GM13977 (cell line): Measurements from ENCODE around the gene BCL11A.

Experiments
- DNase-seq: peaks from one replicate; pipeline ENCODE4 v3.0.0; 2012; ENCODE audit warnings: low spot score
- CTCF ChIP-seq: IDR thresholded peaks from 2 replicates; pipeline ENCODE4 v1.5.1; 2012; ENCODE audit warnings: mild to moderate bottlenecking, control low read depth; ENCODE audit not compliant: insufficient read depth; ENCODE audit errors: extremely low read depth, missing control alignments
- in situ Hi-C: fragments of 300-500 bp; cut with MboI; formaldehyde crosslinking; loops from one replicate; pipeline ENCODE4 v1.12.0; 2022; ENCODE audit warnings: low sequenced_read_pairs, low pct_unique_long_range_greater_than_20kb, mixed read lengths, inconsistent platforms; ENCODE audit not compliant: unreplicated experiment

The BCL11A gene

DNA sequence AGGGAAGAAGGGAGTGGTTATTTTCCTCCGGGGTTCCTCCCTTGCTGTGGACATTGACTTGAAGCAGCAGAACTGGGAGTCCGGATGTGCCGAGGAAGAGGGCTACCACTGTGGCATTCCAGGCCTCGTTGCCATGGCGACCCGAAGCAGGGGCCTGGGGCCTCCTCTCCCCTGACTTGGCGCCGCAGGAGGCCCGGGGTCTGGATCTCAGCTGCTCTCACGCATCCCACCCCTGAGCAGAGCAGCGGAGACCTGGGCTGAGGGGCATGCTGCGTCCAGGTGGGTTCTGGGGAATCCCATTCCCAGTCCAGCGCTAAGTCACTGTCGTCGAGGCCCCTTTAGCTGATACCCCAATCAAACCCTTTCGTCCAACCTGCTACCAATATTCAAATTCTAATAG, 100.2 kb downstream of the BCL11A start:
- no peak for TF ChIP-seq CTCF
- DNase-seq, result no peak
- in situ Hi-C loops, result no loop called here

DNA sequence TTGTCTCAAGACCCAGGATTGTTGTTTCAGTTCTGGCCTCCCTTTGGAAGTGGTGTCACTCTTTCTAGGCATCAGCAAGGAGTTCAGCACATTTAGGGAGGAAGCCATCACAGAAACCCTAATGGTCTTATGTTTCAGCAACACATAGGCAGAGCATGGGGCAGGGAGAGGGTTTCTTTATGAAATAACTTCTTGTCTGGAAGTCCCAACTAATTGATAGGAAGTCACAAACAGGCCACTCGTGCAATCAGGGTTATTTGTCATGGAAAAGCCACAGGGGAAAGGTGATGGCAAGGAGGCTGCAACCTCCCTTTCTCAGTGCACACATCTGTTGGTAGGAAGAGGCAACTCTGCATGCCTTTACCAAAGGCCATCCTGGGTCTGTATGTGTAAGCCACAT, 103.0 kb downstream of the BCL11A start:
- in situ Hi-C loops, result no loop called here
- no peak for TF ChIP-seq CTCF
- no peak for DNase-seq

DNA sequence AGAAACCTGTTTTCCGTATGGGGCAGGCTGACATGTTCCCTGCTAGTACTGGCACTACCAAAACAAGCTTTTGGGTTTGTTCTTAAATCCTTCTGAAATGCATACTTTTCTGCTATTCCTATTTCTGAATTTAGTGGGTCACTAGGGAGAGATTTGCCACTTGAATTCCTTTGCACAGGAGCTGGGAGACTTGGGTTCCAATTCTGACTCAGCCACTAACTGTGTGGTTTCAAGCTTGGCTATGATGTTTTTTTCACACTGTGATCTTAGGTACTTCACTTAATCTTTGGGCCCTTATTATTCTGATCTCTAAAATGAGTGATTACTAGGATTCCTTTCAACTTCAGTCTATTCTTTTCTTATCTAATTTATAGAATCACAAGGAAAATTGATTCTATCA, 105.5 kb downstream of the BCL11A start:
- no peak for DNase-seq
- TF ChIP-seq CTCF, result no peak
- in situ Hi-C loops, result no loop called here

DNA sequence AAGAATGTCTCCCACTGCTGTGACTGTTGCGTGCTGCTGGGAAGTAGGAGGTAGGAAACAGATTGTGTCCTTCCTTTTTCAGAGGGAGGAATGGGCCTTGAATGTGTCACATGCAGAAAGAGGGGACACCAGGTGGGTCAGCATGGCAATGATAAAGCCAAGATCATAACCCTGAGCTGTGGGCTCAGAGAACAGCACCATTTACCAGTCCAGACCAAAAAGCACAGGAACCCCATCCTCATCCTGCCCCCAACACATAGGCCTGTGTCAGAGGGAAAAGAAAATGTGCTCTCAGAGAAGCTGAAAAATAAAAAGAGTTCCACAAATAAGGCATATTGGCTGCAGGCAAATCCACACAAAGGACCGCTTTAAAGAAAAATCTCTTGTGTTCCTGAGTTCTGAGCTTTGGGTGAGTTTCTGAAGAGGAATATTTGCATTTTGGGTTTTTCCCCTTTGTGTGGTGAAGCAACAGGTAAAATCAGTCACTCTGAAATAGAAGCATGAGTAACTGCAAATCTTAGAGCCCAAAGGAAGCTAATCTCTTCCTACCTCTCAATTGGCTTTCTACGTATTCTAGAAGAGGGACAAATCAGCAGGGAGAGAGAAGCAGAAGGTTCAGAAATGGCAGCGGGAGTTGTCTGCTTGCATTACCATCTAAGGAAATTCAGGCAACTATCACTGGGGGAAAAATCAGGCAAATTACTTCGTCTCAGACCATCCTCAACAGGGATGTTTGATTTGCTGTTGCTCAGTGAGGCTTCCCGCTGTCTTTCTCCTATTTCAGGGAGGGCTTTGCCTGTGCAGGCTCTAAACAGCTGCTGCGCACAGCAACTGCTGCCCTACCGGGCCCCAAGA, 106.8 kb downstream of the BCL11A start:
- DNase-seq, result peak; percentile 60
- in situ Hi-C loops, result no loop called here
- TF ChIP-seq CTCF, result no peak

GRCh38 chr2:60445684-60446179, 107.7 kb downstream of the BCL11A start:
- in situ Hi-C loops, result no loop called here
- DNase-seq, result no peak
- TF ChIP-seq CTCF, result no peak

DNA sequence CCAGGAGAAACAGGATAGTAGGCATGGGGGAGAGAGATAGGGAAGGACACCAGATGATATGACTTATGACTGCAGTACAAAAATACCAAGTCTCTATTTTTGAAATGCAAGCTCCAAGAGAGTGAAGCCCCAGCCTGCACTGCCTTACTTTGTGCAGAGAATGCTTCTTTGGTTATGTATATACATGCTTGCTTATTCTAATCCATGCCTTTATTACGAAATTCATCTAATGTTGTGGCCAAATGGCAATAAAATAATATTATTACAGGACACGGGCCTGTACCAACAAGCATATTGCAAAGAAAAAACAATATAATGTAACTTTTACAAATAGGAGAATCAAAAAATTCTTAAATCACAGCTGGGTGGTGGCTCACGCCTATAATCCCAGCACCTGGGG, 110.8 kb downstream of the BCL11A start:
- no peak for TF ChIP-seq CTCF
- DNase-seq, result no peak
- in situ Hi-C loops, result no loop called here
